A549 (cell line): ENCODE results near the gene SLC40A1.

Experiments used
- CBX8 ChIP-seq: fragments of 200-600 bp; sonication (generic); IDR thresholded peaks from 2 replicates; pipeline ENCODE4 v1.6.1; 2016
- CHD2 ChIP-seq: fragments of 150-350 bp; IDR thresholded peaks from 2 replicates; pipeline ENCODE4 v1.6.1; 2014; ENCODE audit warnings: low read length; ENCODE audit not compliant: partially characterized antibody
- EP300 ChIP-seq, 2 experiments: fragments of >200 bp; sonication (Bioruptor Twin); formaldehyde crosslinking; IDR thresholded peaks; 2 replicates in 1 of 2; 3 replicates in 1 of 2; pipeline ENCODE4 v1.6.1; 2016 to 2017
- HEYL ChIP-seq: fragments of 250-450 bp; sonication (Bioruptor Pico); IDR thresholded peaks from 2 replicates; pipeline ENCODE4 v1.8.0; 2021; ENCODE audit warnings: mild to moderate bottlenecking, moderate library complexity
- KDM1A ChIP-seq: fragments of 200-600 bp; sonication (generic); IDR thresholded peaks from 2 replicates; pipeline ENCODE4 v1.6.1; 2016; ENCODE audit warnings: low read depth, mild to moderate bottlenecking
- POLR2A ChIP-seq: IDR thresholded peaks from 2 replicates; pipeline ENCODE4 v1.6.1; 2012; ENCODE audit warnings: mild to moderate bottlenecking, low read length
- RAD21 ChIP-seq, 2 experiments: fragments of >200 bp in 1 of 2; sonication (Bioruptor Twin) in 1 of 2; formaldehyde crosslinking in 1 of 2; IDR thresholded peaks in 1 of 2; conservative IDR thresholded peaks in 1 of 2; 2 replicates in 1 of 2; 3 replicates in 1 of 2; pipeline ENCODE4 v1.6.1; 2012 to 2018; ENCODE audit warnings: inconsistent platforms in 1 of 2
- RARB ChIP-seq: fragments of 250-450 bp; sonication (Bioruptor Pico); IDR thresholded peaks from 2 replicates; pipeline ENCODE4 v1.8.0; 2021; ENCODE audit warnings: mild to moderate bottlenecking, moderate library complexity
- TP53 ChIP-seq: fragments of 250-450 bp; sonication (Bioruptor Pico); IDR thresholded peaks from 2 replicates; pipeline ENCODE4 v1.5.0; 2021; ENCODE audit warnings: mild to moderate bottlenecking, moderate library complexity
- TF ChIP-seq, protein P1 (sequence below): fragments of >200 bp; sonication (Bioruptor Twin); formaldehyde crosslinking; IDR thresholded peaks from 3 replicates; pipeline ENCODE4 v1.5.1; 2016
- TF ChIP-seq, protein P2 (sequence below): fragments of 200-600 bp; sonication (generic); IDR thresholded peaks from 2 replicates; pipeline ENCODE4 v1.6.1; 2016; ENCODE audit warnings: antibody characterized with exemption, mild to moderate bottlenecking, moderate library complexity
- TF ChIP-seq, protein P3 (sequence below): fragments of >200 bp; sonication (Bioruptor Twin); formaldehyde crosslinking; IDR thresholded peaks from 3 replicates; pipeline ENCODE4 v1.6.1; 2016
- TF ChIP-seq, protein P4 (sequence below): fragments of 250-450 bp; sonication (Bioruptor Pico); IDR thresholded peaks from 2 replicates; pipeline ENCODE4 v1.5.0; 2020; ENCODE audit warnings: low read depth, mild to moderate bottlenecking, moderate library complexity

DNA sequence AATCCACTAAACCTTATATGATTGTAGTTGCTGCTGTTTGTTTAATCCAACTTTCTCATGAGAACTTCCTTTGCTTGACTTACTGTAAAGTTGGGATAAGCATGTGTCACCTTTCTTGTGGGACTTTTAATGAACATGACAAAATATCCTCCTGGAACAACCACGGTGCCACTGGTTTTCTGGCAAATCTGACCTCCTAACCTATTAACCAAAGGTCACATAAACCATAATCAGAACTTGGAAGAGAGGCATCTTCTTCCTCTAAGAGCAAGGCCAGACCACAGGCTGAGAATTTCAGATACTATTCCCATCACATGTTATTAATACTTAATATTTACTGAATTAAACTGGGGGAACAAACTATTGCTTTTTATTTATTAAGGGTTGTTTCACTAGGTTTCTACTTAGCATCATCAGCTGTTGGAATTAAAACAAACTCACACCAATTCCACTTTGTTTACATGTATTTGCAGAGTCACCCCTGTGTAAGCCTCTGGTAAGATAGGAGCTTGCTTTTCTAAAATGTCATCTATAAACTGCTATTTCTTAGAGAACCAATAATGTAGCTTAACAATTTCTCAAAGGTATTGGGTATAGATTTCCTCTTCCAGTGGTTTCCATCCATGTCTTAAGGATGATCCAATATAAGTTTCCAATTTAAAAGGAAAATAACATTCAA, 2.2 kb downstream of the SLC40A1 start:
- TF ChIP-seq, protein P1, sequence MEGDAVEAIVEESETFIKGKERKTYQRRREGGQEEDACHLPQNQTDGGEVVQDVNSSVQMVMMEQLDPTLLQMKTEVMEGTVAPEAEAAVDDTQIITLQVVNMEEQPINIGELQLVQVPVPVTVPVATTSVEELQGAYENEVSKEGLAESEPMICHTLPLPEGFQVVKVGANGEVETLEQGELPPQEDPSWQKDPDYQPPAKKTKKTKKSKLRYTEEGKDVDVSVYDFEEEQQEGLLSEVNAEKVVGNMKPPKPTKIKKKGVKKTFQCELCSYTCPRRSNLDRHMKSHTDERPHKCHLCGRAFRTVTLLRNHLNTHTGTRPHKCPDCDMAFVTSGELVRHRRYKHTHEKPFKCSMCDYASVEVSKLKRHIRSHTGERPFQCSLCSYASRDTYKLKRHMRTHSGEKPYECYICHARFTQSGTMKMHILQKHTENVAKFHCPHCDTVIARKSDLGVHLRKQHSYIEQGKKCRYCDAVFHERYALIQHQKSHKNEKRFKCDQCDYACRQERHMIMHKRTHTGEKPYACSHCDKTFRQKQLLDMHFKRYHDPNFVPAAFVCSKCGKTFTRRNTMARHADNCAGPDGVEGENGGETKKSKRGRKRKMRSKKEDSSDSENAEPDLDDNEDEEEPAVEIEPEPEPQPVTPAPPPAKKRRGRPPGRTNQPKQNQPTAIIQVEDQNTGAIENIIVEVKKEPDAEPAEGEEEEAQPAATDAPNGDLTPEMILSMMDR = no peak
- TF ChIP-seq, protein P2, sequence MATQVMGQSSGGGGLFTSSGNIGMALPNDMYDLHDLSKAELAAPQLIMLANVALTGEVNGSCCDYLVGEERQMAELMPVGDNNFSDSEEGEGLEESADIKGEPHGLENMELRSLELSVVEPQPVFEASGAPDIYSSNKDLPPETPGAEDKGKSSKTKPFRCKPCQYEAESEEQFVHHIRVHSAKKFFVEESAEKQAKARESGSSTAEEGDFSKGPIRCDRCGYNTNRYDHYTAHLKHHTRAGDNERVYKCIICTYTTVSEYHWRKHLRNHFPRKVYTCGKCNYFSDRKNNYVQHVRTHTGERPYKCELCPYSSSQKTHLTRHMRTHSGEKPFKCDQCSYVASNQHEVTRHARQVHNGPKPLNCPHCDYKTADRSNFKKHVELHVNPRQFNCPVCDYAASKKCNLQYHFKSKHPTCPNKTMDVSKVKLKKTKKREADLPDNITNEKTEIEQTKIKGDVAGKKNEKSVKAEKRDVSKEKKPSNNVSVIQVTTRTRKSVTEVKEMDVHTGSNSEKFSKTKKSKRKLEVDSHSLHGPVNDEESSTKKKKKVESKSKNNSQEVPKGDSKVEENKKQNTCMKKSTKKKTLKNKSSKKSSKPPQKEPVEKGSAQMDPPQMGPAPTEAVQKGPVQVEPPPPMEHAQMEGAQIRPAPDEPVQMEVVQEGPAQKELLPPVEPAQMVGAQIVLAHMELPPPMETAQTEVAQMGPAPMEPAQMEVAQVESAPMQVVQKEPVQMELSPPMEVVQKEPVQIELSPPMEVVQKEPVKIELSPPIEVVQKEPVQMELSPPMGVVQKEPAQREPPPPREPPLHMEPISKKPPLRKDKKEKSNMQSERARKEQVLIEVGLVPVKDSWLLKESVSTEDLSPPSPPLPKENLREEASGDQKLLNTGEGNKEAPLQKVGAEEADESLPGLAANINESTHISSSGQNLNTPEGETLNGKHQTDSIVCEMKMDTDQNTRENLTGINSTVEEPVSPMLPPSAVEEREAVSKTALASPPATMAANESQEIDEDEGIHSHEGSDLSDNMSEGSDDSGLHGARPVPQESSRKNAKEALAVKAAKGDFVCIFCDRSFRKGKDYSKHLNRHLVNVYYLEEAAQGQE = no peak
- TF ChIP-seq, protein P3, sequence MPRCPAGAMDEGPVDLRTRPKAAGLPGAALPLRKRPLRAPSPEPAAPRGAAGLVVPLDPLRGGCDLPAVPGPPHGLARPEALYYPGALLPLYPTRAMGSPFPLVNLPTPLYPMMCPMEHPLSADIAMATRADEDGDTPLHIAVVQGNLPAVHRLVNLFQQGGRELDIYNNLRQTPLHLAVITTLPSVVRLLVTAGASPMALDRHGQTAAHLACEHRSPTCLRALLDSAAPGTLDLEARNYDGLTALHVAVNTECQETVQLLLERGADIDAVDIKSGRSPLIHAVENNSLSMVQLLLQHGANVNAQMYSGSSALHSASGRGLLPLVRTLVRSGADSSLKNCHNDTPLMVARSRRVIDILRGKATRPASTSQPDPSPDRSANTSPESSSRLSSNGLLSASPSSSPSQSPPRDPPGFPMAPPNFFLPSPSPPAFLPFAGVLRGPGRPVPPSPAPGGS = no peak
- no peak for TF ChIP-seq TP53 (CRISPR knock-in tag)
- no peak for TF ChIP-seq POLR2A
- no peak for TF ChIP-seq HEYL
- no peak for TF ChIP-seq CBX8
- TF ChIP-seq RAD21 (conservative IDR thresholded peaks at IDR 0.05 in 1 of 2, IDR thresholded peaks at IDR 0.05 in 1 of 2) = no peak
- TF ChIP-seq RARB (CRISPR knock-in tag) = no peak
- TF ChIP-seq KDM1A = no peak
- TF ChIP-seq, protein P4, sequence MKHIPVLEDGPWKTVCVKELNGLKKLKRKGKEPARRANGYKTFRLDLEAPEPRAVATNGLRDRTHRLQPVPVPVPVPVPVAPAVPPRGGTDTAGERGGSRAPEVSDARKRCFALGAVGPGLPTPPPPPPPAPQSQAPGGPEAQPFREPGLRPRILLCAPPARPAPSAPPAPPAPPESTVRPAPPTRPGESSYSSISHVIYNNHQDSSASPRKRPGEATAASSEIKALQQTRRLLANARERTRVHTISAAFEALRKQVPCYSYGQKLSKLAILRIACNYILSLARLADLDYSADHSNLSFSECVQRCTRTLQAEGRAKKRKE (CRISPR knock-in tag) = no peak
- TF ChIP-seq EP300 (IDR thresholded peaks at IDR 0.05) = no peak
- TF ChIP-seq CHD2 = no peak
